ENCODE data around the gene TBC1D32. TPM values are rescaled to one million over a fixed set of nuclear protein-coding genes. Genes with fewer than 3 reads are reported as not detected.
"Not testable (repeated sequence)": the region's sequence is repeated elsewhere in the genome, so short reads cannot be mapped to it uniquely, and the experiment has no call there.

TBC1D32 gene
- total RNA-seq, 1 experiment from 2014 or later: 66.8 TPM

DNA sequence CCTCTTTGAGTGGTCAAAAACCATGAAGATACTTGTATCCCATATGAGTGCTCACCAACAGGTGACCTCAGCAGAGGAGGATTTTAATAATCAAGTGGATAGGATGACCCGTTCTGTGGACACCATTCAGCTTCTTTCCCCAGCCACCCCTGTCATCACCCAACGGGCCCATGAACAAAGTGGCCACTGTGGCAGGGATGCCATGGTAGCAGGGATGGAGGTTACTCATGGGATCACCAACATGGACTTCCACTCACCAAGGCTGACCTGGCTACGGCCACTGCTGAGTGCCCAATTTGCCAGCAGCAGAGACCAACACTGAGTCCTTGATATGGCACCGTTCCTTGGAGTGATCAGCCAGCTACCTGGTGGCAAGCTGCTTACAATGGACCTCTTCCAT is 138.2 kb downstream of the TBC1D32 start:
- not testable (repeated sequence) for H3K27me3 ChIP-seq (ENCODE audit: low read length); H3K79me2 ChIP-seq (ENCODE audit: low read length); H2AFZ ChIP-seq (ENCODE audit: low read length); H3K4me1 ChIP-seq (ENCODE audit: low read length); H3K27ac ChIP-seq (ENCODE audit: low read length); H3K4me3 ChIP-seq (ENCODE audit: low read length); H3K9me2 ChIP-seq (replicated peaks; ENCODE audit: insufficient read depth, low read length); H3K4me2 ChIP-seq (ENCODE audit: low read depth, low read length, poor library complexity, severe bottlenecking); H3K9ac ChIP-seq (ENCODE audit: low read length); H3K36me3 ChIP-seq (ENCODE audit: insufficient read depth, low read length); H3K9me3 ChIP-seq (ENCODE audit: low read length); H4K20me1 ChIP-seq (ENCODE audit: insufficient read depth, low read depth, low read length); DNase-seq

DNA sequence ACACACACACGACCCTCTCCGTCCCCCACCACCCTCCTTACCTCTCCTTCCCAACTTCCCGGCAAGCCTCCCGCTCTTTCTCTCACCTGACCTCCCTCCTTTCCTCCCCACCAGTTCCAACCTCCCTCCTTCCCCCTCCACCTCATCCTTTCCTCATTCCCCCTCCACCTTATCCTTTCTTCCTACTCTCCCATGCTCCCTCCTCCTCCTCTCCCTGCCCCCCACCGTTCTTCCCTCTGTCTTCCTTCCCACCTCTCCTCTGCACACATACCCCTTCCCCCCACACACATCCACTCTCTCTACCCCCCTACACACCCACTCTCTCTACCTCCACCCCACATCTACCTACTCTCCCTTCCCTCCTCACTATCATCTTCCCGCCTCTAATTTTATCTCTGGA is 144.2 kb downstream of the TBC1D32 start:
- no peak overlapping the region for H3K9ac ChIP-seq (ENCODE audit: low read length)
- no peaks in the 10 kb centered on the region for H3K27me3 ChIP-seq (ENCODE audit: low read length)
- no peaks in the 10 kb centered on the region for H3K36me3 ChIP-seq (ENCODE audit: insufficient read depth, low read length)
- no peaks in the 10 kb centered on the region for H3K9me2 ChIP-seq (replicated peaks; ENCODE audit: insufficient read depth, low read length)
- no peaks in the 10 kb centered on the region for H3K79me2 ChIP-seq (ENCODE audit: low read length)
- no peaks in the 10 kb centered on the region for H3K4me1 ChIP-seq (ENCODE audit: low read length)
- no peaks in the 10 kb centered on the region for H4K20me1 ChIP-seq (ENCODE audit: insufficient read depth, low read depth, low read length)
- H3K4me3 ChIP-seq (ENCODE audit: low read length): no peak overlapping the region
- H3K4me2 ChIP-seq (ENCODE audit: low read depth, low read length, poor library complexity, severe bottlenecking): no peak overlapping the region
- no peaks in the 10 kb centered on the region for H3K9me3 ChIP-seq (ENCODE audit: low read length)
- no peak overlapping the region for H3K27ac ChIP-seq (ENCODE audit: low read length)
- no peak for DNase-seq
- no peak overlapping the region for H2AFZ ChIP-seq (ENCODE audit: low read length)

DNA sequence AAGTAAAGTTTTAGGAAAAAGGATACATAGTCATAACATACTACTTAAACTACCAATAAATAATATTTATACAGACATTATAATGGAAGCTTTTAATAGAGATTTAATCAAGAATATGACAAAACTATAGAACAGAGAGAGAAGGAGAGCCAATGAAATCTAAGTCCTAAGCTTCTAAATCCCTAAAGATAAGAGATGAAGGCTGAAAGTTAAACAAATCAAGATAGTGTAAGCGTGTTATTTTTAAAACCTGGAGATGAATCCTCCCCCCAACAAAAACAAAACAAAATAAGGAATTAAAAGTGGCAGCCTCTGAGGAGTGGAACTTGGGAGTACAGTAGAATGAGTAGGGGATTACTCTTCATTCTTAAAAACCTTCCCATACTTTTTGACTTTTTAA is 145.9 kb downstream of the TBC1D32 start:
- Histone ChIP-seq H3K9ac (ENCODE audit: low read length) (no peak overlapping the region), H3K4me2 (ENCODE audit: low read depth, low read length, poor library complexity, severe bottlenecking) (no peak overlapping the region), H3K27ac (ENCODE audit: low read length) (no peak overlapping the region), H4K20me1 (ENCODE audit: insufficient read depth, low read depth, low read length) (no peaks in the 10 kb centered on the region), H3K4me3 (ENCODE audit: low read length) (no peak overlapping the region), H3K27me3 (ENCODE audit: low read length) (no peaks in the 10 kb centered on the region), H3K36me3 (ENCODE audit: insufficient read depth, low read length) (no peaks in the 10 kb centered on the region), H3K4me1 (ENCODE audit: low read length) (no peaks in the 10 kb centered on the region), H3K79me2 (ENCODE audit: low read length) (no peaks in the 10 kb centered on the region), H2AFZ (ENCODE audit: low read length) (no peak overlapping the region), H3K9me3 (ENCODE audit: low read length) (no peaks in the 10 kb centered on the region), H3K9me2 (replicated peaks; ENCODE audit: insufficient read depth, low read length) (no peaks in the 10 kb centered on the region)
- DNase-seq: no peak

DNA sequence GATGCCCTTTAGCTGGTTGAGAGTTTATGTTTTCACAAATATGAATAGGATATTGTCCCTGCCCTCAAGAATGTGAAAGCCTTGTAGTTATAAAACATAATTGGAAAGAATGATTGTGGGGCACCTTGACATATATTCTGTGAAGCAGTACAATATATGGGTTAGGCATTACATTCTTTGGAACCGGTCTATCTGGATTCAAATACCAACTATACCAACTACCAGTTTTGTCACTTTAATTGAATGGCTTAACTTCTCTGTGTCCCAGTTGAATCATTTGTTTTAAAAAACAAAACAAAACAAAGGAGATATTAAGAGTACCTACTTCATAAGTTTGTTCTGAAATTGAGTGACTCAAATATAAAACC is 146.5 kb downstream of the TBC1D32 start:
- H3K4me3 ChIP-seq (ENCODE audit: low read length): no peak overlapping the region
- no peak overlapping the region for H3K4me2 ChIP-seq (ENCODE audit: low read depth, low read length, poor library complexity, severe bottlenecking)
- no peaks in the 10 kb centered on the region for H3K9me3 ChIP-seq (ENCODE audit: low read length)
- no peaks in the 10 kb centered on the region for H3K36me3 ChIP-seq (ENCODE audit: insufficient read depth, low read length)
- H3K79me2 ChIP-seq (ENCODE audit: low read length): no peaks in the 10 kb centered on the region
- no peak for DNase-seq
- H3K4me1 ChIP-seq (ENCODE audit: low read length): no peaks in the 10 kb centered on the region
- H3K27me3 ChIP-seq (ENCODE audit: low read length): no peaks in the 10 kb centered on the region
- no peak overlapping the region for H2AFZ ChIP-seq (ENCODE audit: low read length)
- H4K20me1 ChIP-seq (ENCODE audit: insufficient read depth, low read depth, low read length): no peaks in the 10 kb centered on the region
- no peak overlapping the region for H3K9ac ChIP-seq (ENCODE audit: low read length)
- no peaks in the 10 kb centered on the region for H3K9me2 ChIP-seq (replicated peaks; ENCODE audit: insufficient read depth, low read length)
- H3K27ac ChIP-seq (ENCODE audit: low read length): no peak overlapping the region

DNA sequence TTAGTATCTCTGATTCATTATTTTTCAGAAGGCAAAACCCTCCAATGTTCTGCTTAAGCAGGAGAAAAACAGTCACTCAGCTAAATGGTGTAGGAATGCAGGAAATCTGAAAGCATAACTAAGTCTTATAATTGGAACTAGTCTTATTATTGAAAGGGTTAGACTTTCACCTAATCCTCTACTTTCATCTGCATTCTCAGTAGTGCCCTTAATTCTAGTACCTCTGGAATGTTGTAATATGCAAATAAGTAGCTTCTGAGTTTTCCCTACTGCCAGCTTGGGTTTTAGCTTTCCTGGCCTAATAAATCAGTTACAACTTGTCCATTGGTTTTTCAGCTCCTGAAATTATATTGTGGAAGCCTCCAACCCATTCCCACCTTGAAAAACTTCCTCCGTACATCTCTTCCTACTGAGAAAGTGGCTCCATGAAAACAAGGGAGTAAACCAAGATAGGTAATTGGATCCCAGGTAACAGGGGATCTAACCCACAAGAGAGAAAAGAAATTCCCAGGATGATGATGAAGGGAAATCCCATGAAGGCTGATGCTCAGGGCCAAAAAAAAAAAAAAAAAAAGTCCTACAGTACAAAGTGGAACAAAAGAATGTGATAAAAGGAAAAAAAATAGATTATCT is 147.0 kb downstream of the TBC1D32 start:
- Histone ChIP-seq H3K36me3 (ENCODE audit: insufficient read depth, low read length) (no peaks in the 10 kb centered on the region), H3K9me2 (replicated peaks; ENCODE audit: insufficient read depth, low read length) (no peaks in the 10 kb centered on the region), H2AFZ (ENCODE audit: low read length) (no peak overlapping the region), H3K4me3 (ENCODE audit: low read length) (no peak overlapping the region), H3K9me3 (ENCODE audit: low read length) (no peaks in the 10 kb centered on the region), H4K20me1 (ENCODE audit: insufficient read depth, low read depth, low read length) (no peaks in the 10 kb centered on the region), H3K4me1 (ENCODE audit: low read length) (no peaks in the 10 kb centered on the region), H3K79me2 (ENCODE audit: low read length) (no peaks in the 10 kb centered on the region), H3K4me2 (ENCODE audit: low read depth, low read length, poor library complexity, severe bottlenecking) (no peak overlapping the region), H3K27ac (ENCODE audit: low read length) (no peak overlapping the region), H3K9ac (ENCODE audit: low read length) (no peak overlapping the region), H3K27me3 (ENCODE audit: low read length) (no peaks in the 10 kb centered on the region)
- DNase-seq: no peak

DNA sequence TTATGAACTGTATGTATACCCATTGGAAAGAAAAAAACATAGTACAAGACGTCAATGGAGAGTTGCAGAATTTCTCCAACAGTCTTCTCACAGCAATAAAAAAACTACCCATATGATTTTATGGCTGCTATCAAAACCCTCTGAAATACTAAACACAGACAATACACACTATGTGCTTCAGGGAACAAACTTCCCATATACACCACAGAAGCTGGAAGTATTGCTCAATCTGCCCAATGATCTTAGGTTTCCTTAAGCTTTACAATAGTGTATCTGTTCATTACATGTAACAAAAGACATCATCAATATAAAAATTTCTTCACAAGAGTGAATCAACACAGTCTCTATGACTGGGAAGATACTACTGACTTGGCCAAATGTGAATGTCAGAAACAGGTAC is 150.5 kb downstream of the TBC1D32 start:
- no peaks in the 10 kb centered on the region for H3K9me3 ChIP-seq (ENCODE audit: low read length)
- H3K4me2 ChIP-seq (ENCODE audit: low read depth, low read length, poor library complexity, severe bottlenecking): no peak overlapping the region
- H4K20me1 ChIP-seq (ENCODE audit: insufficient read depth, low read depth, low read length): no peaks in the 10 kb centered on the region
- no peak overlapping the region for H3K4me3 ChIP-seq (ENCODE audit: low read length)
- H3K4me1 ChIP-seq (ENCODE audit: low read length): no peaks in the 10 kb centered on the region
- no peaks in the 10 kb centered on the region for H3K79me2 ChIP-seq (ENCODE audit: low read length)
- no peak overlapping the region for H3K27ac ChIP-seq (ENCODE audit: low read length)
- no peak overlapping the region for H2AFZ ChIP-seq (ENCODE audit: low read length)
- no peaks in the 10 kb centered on the region for H3K9me2 ChIP-seq (replicated peaks; ENCODE audit: insufficient read depth, low read length)
- no peak for DNase-seq
- no peaks in the 10 kb centered on the region for H3K27me3 ChIP-seq (ENCODE audit: low read length)
- no peak overlapping the region for H3K9ac ChIP-seq (ENCODE audit: low read length)
- H3K36me3 ChIP-seq (ENCODE audit: insufficient read depth, low read length): peaks cover 9% of the 10 kb centered on the region; the same call in 1 of the 2 replicates

DNA sequence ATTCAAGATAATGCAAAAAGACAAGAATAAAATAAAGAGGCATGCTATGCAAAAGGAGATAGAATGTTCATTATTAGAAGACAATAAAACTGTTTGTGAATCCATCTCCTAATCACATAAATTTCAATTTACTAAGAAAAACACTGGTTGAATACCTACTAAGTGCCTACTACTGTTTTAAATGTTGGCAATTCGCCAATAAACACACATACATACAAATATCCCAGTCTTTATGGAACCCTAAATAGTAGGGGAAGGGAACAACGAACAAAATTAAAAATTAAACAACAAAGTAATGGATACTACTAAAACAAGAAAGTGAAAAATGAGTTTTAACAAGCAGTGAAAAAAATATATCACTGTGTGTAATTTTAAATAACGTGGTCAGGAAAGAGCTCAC is 158.5 kb downstream of the TBC1D32 start:
- DNase-seq: no peak
- no peaks in the 10 kb centered on the region for H3K9me2 ChIP-seq (replicated peaks; ENCODE audit: insufficient read depth, low read length)
- no peak overlapping the region for H3K4me3 ChIP-seq (ENCODE audit: low read length)
- no peaks in the 10 kb centered on the region for H3K4me1 ChIP-seq (ENCODE audit: low read length)
- H3K9ac ChIP-seq (ENCODE audit: low read length): no peak overlapping the region
- no peaks in the 10 kb centered on the region for H3K9me3 ChIP-seq (ENCODE audit: low read length)
- H3K27ac ChIP-seq (ENCODE audit: low read length): no peak overlapping the region
- no peaks in the 10 kb centered on the region for H3K36me3 ChIP-seq (ENCODE audit: insufficient read depth, low read length)
- no peaks in the 10 kb centered on the region for H3K79me2 ChIP-seq (ENCODE audit: low read length)
- H4K20me1 ChIP-seq (ENCODE audit: insufficient read depth, low read depth, low read length): no peaks in the 10 kb centered on the region
- H3K4me2 ChIP-seq (ENCODE audit: low read depth, low read length, poor library complexity, severe bottlenecking): no peak overlapping the region
- H3K27me3 ChIP-seq (ENCODE audit: low read length): no peaks in the 10 kb centered on the region
- no peak overlapping the region for H2AFZ ChIP-seq (ENCODE audit: low read length)

DNA sequence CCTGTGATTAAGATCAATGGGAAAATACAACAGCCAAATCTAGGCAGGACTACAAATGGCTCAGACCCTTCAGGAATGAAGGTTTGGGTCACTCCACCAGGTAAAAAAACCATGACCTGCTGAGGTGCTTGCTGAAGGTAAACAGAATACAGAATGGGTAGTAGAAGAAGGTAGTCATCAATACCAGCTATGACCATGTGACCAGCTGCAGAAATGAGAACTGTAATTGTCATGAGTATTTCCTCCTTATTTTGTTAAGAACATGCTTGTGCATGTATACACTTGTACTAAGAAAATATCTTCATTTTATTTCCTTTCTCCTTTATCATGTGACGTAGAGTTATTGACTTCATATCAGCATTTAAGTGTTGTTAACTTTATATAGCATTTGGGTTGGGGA is 161.8 kb downstream of the TBC1D32 start:
- H3K9me3 ChIP-seq (ENCODE audit: low read length); H3K27ac ChIP-seq (ENCODE audit: low read length); H3K4me2 ChIP-seq (ENCODE audit: low read depth, low read length, poor library complexity, severe bottlenecking); DNase-seq; H3K9ac ChIP-seq (ENCODE audit: low read length); H3K79me2 ChIP-seq (ENCODE audit: low read length); H3K4me3 ChIP-seq (ENCODE audit: low read length); H3K27me3 ChIP-seq (ENCODE audit: low read length); H3K36me3 ChIP-seq (ENCODE audit: insufficient read depth, low read length); H3K4me1 ChIP-seq (ENCODE audit: low read length); H2AFZ ChIP-seq (ENCODE audit: low read length); H3K9me2 ChIP-seq (replicated peaks; ENCODE audit: insufficient read depth, low read length); H4K20me1 ChIP-seq (ENCODE audit: insufficient read depth, low read depth, low read length): not testable (repeated sequence)

DNA sequence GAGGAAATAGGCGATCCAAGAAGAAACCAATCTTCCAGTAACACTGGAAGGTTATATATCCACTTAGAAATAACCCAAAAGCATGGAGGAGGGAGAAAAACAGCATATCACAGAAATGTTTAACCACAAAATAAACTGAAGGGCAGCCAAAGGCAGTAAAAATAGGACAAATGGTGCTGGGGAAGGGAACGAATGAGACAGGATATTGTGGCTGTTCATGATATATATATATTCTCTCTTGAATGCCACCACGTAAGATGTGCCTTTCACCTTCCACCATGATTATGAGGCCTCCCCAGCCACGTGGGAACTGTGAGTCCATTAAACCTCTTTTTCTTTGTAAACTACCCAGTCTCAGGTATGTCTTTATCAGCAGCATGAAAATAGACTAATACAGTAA is 162.4 kb downstream of the TBC1D32 start:
- Histone ChIP-seq H3K4me2 (ENCODE audit: low read depth, low read length, poor library complexity, severe bottlenecking) (no peak overlapping the region), H3K4me1 (ENCODE audit: low read length) (no peaks in the 10 kb centered on the region), H3K9me3 (ENCODE audit: low read length) (no peaks in the 10 kb centered on the region), H3K4me3 (ENCODE audit: low read length) (no peak overlapping the region), H3K36me3 (ENCODE audit: insufficient read depth, low read length) (no peaks in the 10 kb centered on the region), H4K20me1 (ENCODE audit: insufficient read depth, low read depth, low read length) (no peaks in the 10 kb centered on the region), H3K9me2 (replicated peaks; ENCODE audit: insufficient read depth, low read length) (no peaks in the 10 kb centered on the region), H3K9ac (ENCODE audit: low read length) (no peak overlapping the region), H3K27me3 (ENCODE audit: low read length) (no peaks in the 10 kb centered on the region), H3K27ac (ENCODE audit: low read length) (no peak overlapping the region), H3K79me2 (ENCODE audit: low read length) (no peaks in the 10 kb centered on the region), H2AFZ (ENCODE audit: low read length) (no peak overlapping the region)
- no peak for DNase-seq
